IgD-negative memory B cell (primary cell): Measurements from ENCODE around the gene AP3M1. TPM values are rescaled to one million over a fixed set of nuclear protein-coding genes. Genes with fewer than 3 reads are reported as not detected.

Source experiments
- H3K27ac Mint-ChIP-seq, 3 donors: one replicate each; pipeline ENCODE4 v1.8.0; 2020 to 2022; ENCODE audit warnings: mild to moderate bottlenecking in 3 of 3, mixed read lengths in 3 of 3, moderate library complexity in 1 of 3
- H3K27me3 Mint-ChIP-seq: one replicate; pipeline ENCODE4 v1.8.0; 2021; ENCODE audit warnings: mixed read lengths
- H3K36me3 Mint-ChIP-seq: one replicate; pipeline ENCODE4 v1.8.0; 2020; ENCODE audit warnings: mild to moderate bottlenecking, mixed read lengths
- H3K4me1 Mint-ChIP-seq, 3 donors: one replicate each; pipeline ENCODE4 v1.8.0; 2020 to 2022; ENCODE audit warnings: mixed read lengths in 3 of 3, mild to moderate bottlenecking in 1 of 3
- H3K4me3 Mint-ChIP-seq, 4 donors: one replicate each; pipeline ENCODE4 v1.8.0; 2020 to 2022; ENCODE audit warnings: mild to moderate bottlenecking in 4 of 4, mixed read lengths in 4 of 4, moderate library complexity in 3 of 4
- H3K9me3 Mint-ChIP-seq, 3 donors: one replicate each; pipeline ENCODE4 v1.8.0; 2020 to 2021; ENCODE audit warnings: mixed read lengths in 3 of 3, mild to moderate bottlenecking in 1 of 3
- polyA plus RNA-seq: library from polyadenylated mRNA; unstranded; fragments of 300-500 nt; fragmentation: Illumina TruSeq; gene quantifications from one replicate; pipeline ENCODE4 v1.2.3, GENCODE V29; 2021

AP3M1 gene
- polyA plus RNA-seq, 1 donor from 2014 or later = 28.1 TPM

DNA sequence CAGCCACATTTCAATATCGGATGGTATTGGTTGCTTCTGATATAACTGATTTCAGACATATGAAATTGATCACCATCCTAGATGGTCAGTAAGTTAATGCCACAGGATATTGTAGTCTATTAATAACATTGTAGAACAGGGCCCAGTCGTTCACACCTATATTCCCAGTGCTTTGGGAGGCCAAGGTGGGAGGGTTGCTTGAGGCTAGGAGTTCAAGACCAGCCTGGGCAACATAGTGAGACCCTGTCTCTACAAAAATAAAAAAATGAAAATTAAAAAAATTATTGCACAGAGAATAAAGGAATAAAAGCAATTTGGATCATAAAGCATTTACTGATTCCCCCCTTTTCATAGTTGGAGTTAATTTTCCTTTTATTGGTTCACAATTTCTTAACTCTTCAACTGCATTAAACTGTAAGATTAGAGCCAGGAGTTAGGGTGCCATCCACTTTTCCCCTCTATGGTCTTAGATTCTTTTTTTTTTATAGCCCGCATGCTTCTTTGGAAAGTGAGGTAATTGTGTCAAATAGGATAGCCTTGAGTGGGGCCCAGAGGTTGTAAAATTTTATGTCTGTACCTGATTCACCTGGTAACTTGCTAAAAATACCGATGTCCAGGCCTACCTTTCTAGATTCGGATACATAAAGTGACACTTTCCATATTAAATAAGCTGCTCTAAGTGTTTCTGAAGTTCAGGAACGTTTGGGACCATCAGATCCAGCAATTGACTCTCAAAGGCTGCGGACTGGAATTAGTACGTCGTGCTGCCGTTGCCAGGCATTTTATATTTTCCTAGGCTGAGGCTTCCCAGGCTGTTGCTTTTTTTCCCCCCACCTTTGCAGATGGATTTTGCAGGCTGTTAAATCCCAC lies 25.1 kb upstream of the AP3M1 start:
- Mint-ChIP-seq H3K36me3 (peaks cover 2% of the 10 kb centered on the region), H3K9me3 (no peaks in the 10 kb centered on the region), H3K27me3 (no peaks in the 10 kb centered on the region), H3K4me1 (peaks cover 31 to 37% (median 33%) of the 10 kb centered on the region in 3 donors), H3K27ac (peak overlapping the region; percentile 96 to 99 (median 98)), H3K4me3 (peak overlapping the region; percentile 92 to 99 (median 96))

- H3K4me3 Mint-ChIP-seq = peak overlapping the region in 2 of 4 donors; percentile 25 to 41
- peaks cover 25 to 33% (median 31%) of the 10 kb centered on the region in 3 donors for H3K4me1 Mint-ChIP-seq
- H3K27ac Mint-ChIP-seq = peak overlapping the region in 2 of 3 donors; percentile 31 to 64
- no peaks in the 10 kb centered on the region for H3K9me3 Mint-ChIP-seq
- H3K36me3 Mint-ChIP-seq = peaks cover 2% of the 10 kb centered on the region
- no peaks in the 10 kb centered on the region for H3K27me3 Mint-ChIP-seq
Measured at GRCh38 chr10:74174521-74174920, 23.9 kb upstream of the AP3M1 start.

DNA sequence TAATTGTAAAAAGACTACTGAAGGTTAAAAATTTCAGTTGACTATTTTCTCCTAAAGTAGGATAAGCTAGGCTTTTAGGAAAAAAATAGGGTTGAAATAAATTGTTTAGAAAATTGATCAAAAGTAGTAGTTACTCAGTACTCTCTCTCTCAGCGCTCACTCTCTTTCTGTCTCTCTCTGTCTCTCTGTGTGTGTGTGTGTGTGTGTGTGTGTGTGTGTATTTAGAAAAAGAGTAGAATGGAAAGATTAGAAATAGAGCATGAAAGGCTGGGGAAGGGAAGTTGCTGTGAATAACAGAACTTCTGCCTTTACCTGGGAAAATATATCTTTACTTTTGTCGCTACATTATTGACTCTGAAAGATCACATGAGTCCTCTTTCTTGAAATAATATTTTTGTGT lies 21.0 kb upstream of the AP3M1 start:
- peaks cover 25 to 43% (median 31%) of the 10 kb centered on the region in 3 donors for H3K4me1 Mint-ChIP-seq
- peak overlapping the region in 2 of 3 donors; percentile 14 to 74 for H3K27ac Mint-ChIP-seq
- H3K9me3 Mint-ChIP-seq = no peaks in the 10 kb centered on the region
- peaks cover 4% of the 10 kb centered on the region for H3K36me3 Mint-ChIP-seq
- no peaks in the 10 kb centered on the region for H3K27me3 Mint-ChIP-seq
- H3K4me3 Mint-ChIP-seq = peak overlapping the region in 2 of 4 donors; percentile 12 to 31

- peaks cover 47 to 63% (median 50%) of the 10 kb centered on the region in 3 donors for H3K4me1 Mint-ChIP-seq
- no peaks in the 10 kb centered on the region for H3K9me3 Mint-ChIP-seq
Measured at GRCh38 chr10:74167443-74167842, 16.8 kb upstream of the AP3M1 start.

DNA sequence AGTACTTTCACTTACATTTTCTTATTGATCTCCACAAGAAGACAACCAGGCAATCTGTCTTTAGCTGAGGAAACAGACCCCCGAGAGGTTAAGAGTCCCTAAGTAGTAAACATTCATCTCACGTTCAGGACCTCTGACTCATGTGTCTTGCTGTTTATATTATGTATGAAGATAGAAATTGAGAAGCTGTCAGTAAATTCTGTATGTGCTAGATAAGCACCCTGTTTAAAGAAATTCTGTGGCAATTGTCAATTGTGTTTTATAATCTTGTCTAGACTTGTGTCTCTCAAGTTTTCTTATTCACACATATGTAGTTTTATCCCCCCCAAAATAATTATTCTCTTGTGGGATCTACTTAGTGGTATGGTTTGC lies 14.9 kb upstream of the AP3M1 start:
- peaks cover 48 to 63% (median 49%) of the 10 kb centered on the region in 3 donors for H3K4me1 Mint-ChIP-seq
- H3K27me3 Mint-ChIP-seq = no peaks in the 10 kb centered on the region
- no peaks in the 10 kb centered on the region for H3K9me3 Mint-ChIP-seq
- H3K4me3 Mint-ChIP-seq = peak overlapping the region in 3 of 4 donors; percentile 46 to 83 (median 70)
- peak overlapping the region in 2 of 3 donors; percentile 61 to 79 for H3K27ac Mint-ChIP-seq
- peaks cover 7% of the 10 kb centered on the region for H3K36me3 Mint-ChIP-seq

More at GRCh38 chr10:74167443-74167842, 16.8 kb upstream of the AP3M1 start:
- peak overlapping the region in 3 of 4 donors; percentile 65 to 87 (median 77) for H3K4me3 Mint-ChIP-seq
- H3K27me3 Mint-ChIP-seq = no peaks in the 10 kb centered on the region
- peaks cover 4% of the 10 kb centered on the region for H3K36me3 Mint-ChIP-seq
- H3K27ac Mint-ChIP-seq = peak overlapping the region; percentile 47 to 81 (median 55)

- H3K27ac Mint-ChIP-seq = peak overlapping the region; percentile 33 to 79 (median 61)
Measured at GRCh38 chr10:74164716-74165529, 14.3 kb upstream of the AP3M1 start.

GRCh38 chr10:74163319-74164068 lies 12.9 kb upstream of the AP3M1 start:
- Mint-ChIP-seq H3K4me1 (peaks cover 43 to 54% (median 49%) of the 10 kb centered on the region in 3 donors), H3K36me3 (peaks cover 8% of the 10 kb centered on the region), H3K27me3 (no peaks in the 10 kb centered on the region), H3K27ac (peak overlapping the region; percentile 8 to 83 (median 81)), H3K9me3 (no peaks in the 10 kb centered on the region), H3K4me3 (peak overlapping the region; percentile 10 to 85 (median 48))

More at GRCh38 chr10:74164716-74165529, 14.3 kb upstream of the AP3M1 start:
- Mint-ChIP-seq H3K4me1 (peaks cover 48 to 63% (median 53%) of the 10 kb centered on the region in 3 donors), H3K27me3 (no peaks in the 10 kb centered on the region), H3K4me3 (peak overlapping the region in 3 of 4 donors; percentile 70 to 83 (median 76)), H3K9me3 (no peaks in the 10 kb centered on the region), H3K36me3 (peaks cover 8% of the 10 kb centered on the region)

- Mint-ChIP-seq H3K36me3 (peaks cover 6% of the 10 kb centered on the region), H3K4me1 (peaks cover 42 to 46% (median 46%) of the 10 kb centered on the region in 3 donors), H3K4me3 (no peak overlapping the region), H3K9me3 (no peaks in the 10 kb centered on the region), H3K27ac (peak overlapping the region in 1 of 3 donors; percentile 71), H3K27me3 (no peaks in the 10 kb centered on the region)
Measured at GRCh38 chr10:74160013-74160412, 9.4 kb upstream of the AP3M1 start.

GRCh38 chr10:74156919-74157289 lies 6.3 kb upstream of the AP3M1 start:
- Mint-ChIP-seq H3K9me3 (no peaks in the 10 kb centered on the region), H3K4me3 (peak overlapping the region in 3 of 4 donors; percentile 7 to 83 (median 56)), H3K4me1 (peaks cover 44 to 49% (median 47%) of the 10 kb centered on the region in 3 donors), H3K36me3 (peaks cover 6% of the 10 kb centered on the region), H3K27me3 (no peaks in the 10 kb centered on the region), H3K27ac (peak overlapping the region in 2 of 3 donors; percentile 2 to 89)

DNA sequence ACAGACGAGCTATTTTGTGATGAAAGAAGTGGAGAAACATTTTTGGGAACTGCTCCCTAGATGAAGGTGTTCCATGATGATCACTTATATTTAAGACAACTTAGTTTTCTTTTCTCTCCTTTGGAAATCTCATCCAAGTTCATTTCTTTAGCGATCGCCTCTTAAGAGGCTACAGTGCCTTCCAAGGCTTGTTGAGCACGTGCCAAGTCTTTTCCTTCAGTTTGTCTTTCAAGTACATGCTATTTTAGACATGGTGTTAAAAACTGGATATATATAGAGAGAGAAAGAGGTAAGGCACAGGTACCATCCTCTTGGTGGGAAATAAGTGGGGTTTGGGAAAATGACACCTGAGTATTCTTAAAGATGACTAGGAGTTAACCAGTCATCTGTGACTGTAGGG lies 3.0 kb upstream of the AP3M1 start:
- Mint-ChIP-seq H3K9me3 (no peaks in the 10 kb centered on the region), H3K27me3 (no peaks in the 10 kb centered on the region), H3K4me1 (peaks cover 37 to 40% (median 39%) of the 10 kb centered on the region in 3 donors), H3K27ac (peak overlapping the region in 1 of 3 donors; percentile 7), H3K4me3 (peak overlapping the region in 2 of 4 donors; percentile 38 to 48), H3K36me3 (no peaks in the 10 kb centered on the region)

GRCh38 chr10:74153123-74153522 lies 2.5 kb upstream of the AP3M1 start:
- Mint-ChIP-seq H3K27me3 (no peaks in the 10 kb centered on the region), H3K4me1 (peaks cover 35 to 42% (median 37%) of the 10 kb centered on the region in 3 donors), H3K4me3 (peak overlapping the region in 2 of 4 donors; percentile 25 to 59), H3K36me3 (no peaks in the 10 kb centered on the region), H3K27ac (peak overlapping the region in 1 of 3 donors; percentile 7), H3K9me3 (no peaks in the 10 kb centered on the region)

- Mint-ChIP-seq H3K9me3 (no peaks in the 10 kb centered on the region), H3K4me1 (peaks cover 36 to 43% (median 40%) of the 10 kb centered on the region in 3 donors), H3K4me3 (no peak overlapping the region), H3K27ac (peak overlapping the region; percentile 23 to 89 (median 50)), H3K36me3 (no peaks in the 10 kb centered on the region), H3K27me3 (no peaks in the 10 kb centered on the region)
Measured at GRCh38 chr10:74151879-74152722, 1.5 kb upstream of the AP3M1 start.

- peaks cover 29 to 39% (median 37%) of the 10 kb centered on the region in 3 donors for H3K4me1 Mint-ChIP-seq
- no peaks in the 10 kb centered on the region for H3K9me3 Mint-ChIP-seq
- no peaks in the 10 kb centered on the region for H3K27me3 Mint-ChIP-seq
- H3K4me3 Mint-ChIP-seq = no peak within 1 kb of the TSS
- H3K27ac Mint-ChIP-seq = peak within 1 kb of the TSS; percentile 23 to 89 (median 50)
- H3K36me3 Mint-ChIP-seq = no peaks in the 10 kb centered on the region
Measured at GRCh38 chr10:74150990-74151878, 606 bp upstream of the AP3M1 start, which contains the start of gene ADK. Gene ADK (plus strand): TSS chr10:74151221. CDS start chr10:74151279, 58 bp downstream.
